HepG2 (cell line): Measurements from ENCODE around the gene SNX9. TPM values are rescaled to one million over a fixed set of nuclear protein-coding genes. Genes with fewer than 3 reads are reported as not detected.
A peak's percentile ranks its signal among the peaks of the same experiment; 100 is the strongest.

Experiments used
- ARID5B ChIP-seq: IDR thresholded peaks from 2 replicates; pipeline ENCODE4 v1.4.0; 2020; ENCODE audit warnings: mild to moderate bottlenecking, missing genetic modification reagents
- CTCF ChIP-seq: sonication (generic); formaldehyde crosslinking; IDR thresholded peaks from 2 replicates; pipeline ENCODE4 v1.5.0; 2020; ENCODE audit warnings: mild to moderate bottlenecking, missing genetic modification reagents, moderate library complexity
- FOSL2 ChIP-seq: sonication (generic); formaldehyde crosslinking; IDR thresholded peaks from 2 replicates; pipeline ENCODE4 v1.4.0; 2020; ENCODE audit warnings: missing genetic modification reagents
- FOXM1 ChIP-seq: sonication (generic); formaldehyde crosslinking; IDR thresholded peaks from 2 replicates; pipeline ENCODE4 v1.5.0; 2020; ENCODE audit warnings: missing genetic modification reagents
- GLMP ChIP-seq: sonication (generic); formaldehyde crosslinking; IDR thresholded peaks from 2 replicates; pipeline ENCODE4 v1.9.0; 2021; ENCODE audit warnings: missing genetic modification reagents, mild to moderate bottlenecking, borderline replicate concordance
- KLF13 ChIP-seq: sonication (generic); formaldehyde crosslinking; IDR thresholded peaks from 2 replicates; pipeline ENCODE4 v1.4.0; 2020; ENCODE audit warnings: mild to moderate bottlenecking, missing genetic modification reagents
- RNF2 ChIP-seq: fragments of 450-650 bp; conservative IDR thresholded peaks from 2 replicates; pipeline ENCODE4 v1.6.1; 2016; ENCODE audit warnings: low read depth
- SIX4 ChIP-seq: sonication (generic); formaldehyde crosslinking; IDR thresholded peaks from 2 replicates; pipeline ENCODE4 v1.4.0; 2020; ENCODE audit warnings: missing genetic modification reagents
- SYNCRIP ChIP-seq: fragments of 200-400 bp; formaldehyde crosslinking; IDR thresholded peaks from 2 replicates; pipeline ENCODE4 v1.6.1; 2018; ENCODE audit warnings: mild to moderate bottlenecking, low read depth, low read length; ENCODE audit not compliant: insufficient read depth
- ZNF430 ChIP-seq: sonication (generic); formaldehyde crosslinking; IDR thresholded peaks from 2 replicates; pipeline ENCODE4 v1.9.0; 2021; ENCODE audit warnings: mild to moderate bottlenecking, missing genetic modification reagents
- ZNF597 ChIP-seq: sonication (generic); formaldehyde crosslinking; IDR thresholded peaks from 2 replicates; pipeline ENCODE4 v1.5.0; 2020; ENCODE audit warnings: missing genetic modification reagents
- ZNF644 ChIP-seq: IDR thresholded peaks from 2 replicates; pipeline ENCODE4 v1.6.1; 2016; ENCODE audit warnings: low read depth
- ZNF749 ChIP-seq: sonication (generic); formaldehyde crosslinking; IDR thresholded peaks from 2 replicates; pipeline ENCODE4 v1.8.0; 2022; ENCODE audit warnings: mild to moderate bottlenecking, missing genetic modification reagents, moderate library complexity, borderline replicate concordance
- polyA plus RNA-seq, 8 experiments: library from polyadenylated mRNA; depleted of rRNA in 3 of 8; stranded (reverse) in 7 of 8; unstranded in 1 of 8; fragments of >200 nt; fragmentation: Illumina TruSeq in 4 of 8; extraction: Trizol in 4 of 8; gene quantifications; 2 replicates each; pipeline versions ENCODE4 v1.2.1 to v1.2.3, GENCODE V29; 2011 to 2016; ENCODE audit warnings: low read depth in 4 of 8, missing spikeins in 1 of 8, mixed read lengths in 1 of 8; ENCODE audit not compliant: insufficient read depth in 1 of 8
- total RNA-seq, 5 experiments: library from RNA; depleted of rRNA; stranded (reverse); fragments of >200 nt; fragmentation: Illumina TruSeq; extraction: Trizol; gene quantifications; 2 replicates each; pipeline ENCODE4 v1.2.3, GENCODE V29; 2016; ENCODE audit warnings: low read depth in 1 of 5

The SNX9 gene
- total and polyA plus RNA-seq, 2 of the 13 experiments (the other 11 are each of a cell fraction or from before 2014, with no cell fraction given): 21.9 to 36.0 TPM

- TF ChIP-seq ARID5B (CRISPR knock-in tag) (0 out of 2 replicates have a peak, but pooled peaks have one; percentile 10), RNF2 (no peak), ZNF597 (CRISPR knock-in tag) (no peak), ZNF430 (CRISPR knock-in tag) (no peak), FOXM1 (CRISPR knock-in tag) (no peak), ZNF749 (CRISPR knock-in tag) (no peak), SIX4 (CRISPR knock-in tag) (no peak), FOSL2 (peak; percentile 83), ZNF644 (CRISPR knock-in tag) (0 out of 2 replicates have a peak, but pooled peaks have one; percentile 35), CTCF (CRISPR knock-in tag) (no peak), GLMP (no peak), SYNCRIP (no peak), KLF13 (CRISPR knock-in tag) (no peak)
- TF ChIP-seq, all 625 proteins: peak for 10
These were observed 38.8 kb downstream of the SNX9 start (continued) for GRCh38 chr6:157861814-157862213.
